Thyroid gland (tissue), 4 donors: ENCODE data around the gene SAFB2. TPM values are rescaled to one million over a fixed set of nuclear protein-coding genes. Genes with fewer than 3 reads are reported as not detected.

ENCODE experiments used
- DNase-seq, 2 donors: peaks; one replicate each; pipeline ENCODE4 v3.0.0-alpha.2; 2019
- H3K27ac ChIP-seq, 3 donors: fragments of 200-600 bp; sonication (generic); 1 replicate in 2 of 3; 2 replicates in 1 of 3; pipeline ENCODE4 v1.5.1; 2016 to 2019; ENCODE audit warnings: mild to moderate bottlenecking in 1 of 3, moderate library complexity in 1 of 3
- H3K27me3 ChIP-seq: fragments of 200-600 bp; sonication (generic); one replicate; pipeline ENCODE4 v1.5.1; 2019
- H3K36me3 ChIP-seq, 2 donors: fragments of 200-600 bp; sonication (generic); one replicate each; pipeline ENCODE4 v1.5.1; 2016 to 2019
- H3K4me1 ChIP-seq, 2 donors: fragments of 200-600 bp; sonication (generic); one replicate each; pipeline ENCODE4 v1.5.1; 2017 to 2019
- H3K4me3 ChIP-seq, 3 donors: fragments of 200-600 bp; sonication (generic); replicated peaks in 1 of 3; 1 replicate in 2 of 3; 2 replicates in 1 of 3; pipeline ENCODE4 v1.5.1; 2016; ENCODE audit warnings: mild to moderate bottlenecking in 1 of 3
- H3K9me3 ChIP-seq: fragments of 200-600 bp; sonication (generic); one replicate; pipeline ENCODE4 v1.5.1; 2017
- POLR2A ChIP-seq, 2 donors: fragments of 450-650 bp; IDR thresholded peaks; one replicate each; pipeline ENCODE4 v1.6.1; 2017; ENCODE audit warnings: antibody characterized with exemption in 2 of 2, mild to moderate bottlenecking in 2 of 2, moderate library complexity in 1 of 2
- WGBS, 2 donors: methylation state at CpG; one replicate each; pipeline ENCODE4 v1.1.5; 2017; 5-methylcytosine and 5-hydroxymethylcytosine counted together
- intact Hi-C: fragments of 100-400 bp; cut with DNase I; formaldehyde crosslinking; loops from one replicate; pipeline ENCODE4 v1.15.1; 2023
- total RNA-seq, 4 donors: library from RNA; depleted of rRNA; stranded (reverse); fragments of >200 nt; gene quantifications; one replicate each; pipeline ENCODE4 v1.2.3, GENCODE V29; 2016
- TF ChIP-seq, protein P1 (sequence below), 6 experiments: fragments of 200-600 bp in 3 of 6; fragments of 450-650 bp in 3 of 6; sonication (generic) in 3 of 6; IDR thresholded peaks; one replicate each; pipeline ENCODE4 v1.5.1; 2016 to 2019; ENCODE audit warnings: antibody characterized with exemption in 6 of 6, mild to moderate bottlenecking in 2 of 6, inconsistent platforms in 1 of 6, moderate library complexity in 1 of 6

The SAFB2 gene
- total RNA-seq, 4 donors from 2014 or later = 52.2 to 74.5 (median 65.3) TPM

- no peak overlapping the region for H3K4me3 ChIP-seq
- 35 to 42% methylated on average over 8 of the region's 8 CpGs for WGBS, 2 donors
- no peak for DNase-seq
- H3K27ac ChIP-seq = no peak overlapping the region
- TF ChIP-seq, protein P1, sequence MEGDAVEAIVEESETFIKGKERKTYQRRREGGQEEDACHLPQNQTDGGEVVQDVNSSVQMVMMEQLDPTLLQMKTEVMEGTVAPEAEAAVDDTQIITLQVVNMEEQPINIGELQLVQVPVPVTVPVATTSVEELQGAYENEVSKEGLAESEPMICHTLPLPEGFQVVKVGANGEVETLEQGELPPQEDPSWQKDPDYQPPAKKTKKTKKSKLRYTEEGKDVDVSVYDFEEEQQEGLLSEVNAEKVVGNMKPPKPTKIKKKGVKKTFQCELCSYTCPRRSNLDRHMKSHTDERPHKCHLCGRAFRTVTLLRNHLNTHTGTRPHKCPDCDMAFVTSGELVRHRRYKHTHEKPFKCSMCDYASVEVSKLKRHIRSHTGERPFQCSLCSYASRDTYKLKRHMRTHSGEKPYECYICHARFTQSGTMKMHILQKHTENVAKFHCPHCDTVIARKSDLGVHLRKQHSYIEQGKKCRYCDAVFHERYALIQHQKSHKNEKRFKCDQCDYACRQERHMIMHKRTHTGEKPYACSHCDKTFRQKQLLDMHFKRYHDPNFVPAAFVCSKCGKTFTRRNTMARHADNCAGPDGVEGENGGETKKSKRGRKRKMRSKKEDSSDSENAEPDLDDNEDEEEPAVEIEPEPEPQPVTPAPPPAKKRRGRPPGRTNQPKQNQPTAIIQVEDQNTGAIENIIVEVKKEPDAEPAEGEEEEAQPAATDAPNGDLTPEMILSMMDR (IDR thresholded peaks at IDR 0.05) = peak in 2 of 6 experiments; percentile 5 to 18
- TF ChIP-seq POLR2A (IDR thresholded peaks at IDR 0.05) = no peak
- H3K36me3 ChIP-seq = no peaks in the 10 kb centered on the region
- intact Hi-C loops = no loop called here
- no peaks in the 10 kb centered on the region for H3K4me1 ChIP-seq
- H3K9me3 ChIP-seq = no peaks in the 10 kb centered on the region
- no peaks in the 10 kb centered on the region for H3K27me3 ChIP-seq
Observed at GRCh38 chr19:5547881-5548280, 74.7 kb downstream of the SAFB2 start.

DNA sequence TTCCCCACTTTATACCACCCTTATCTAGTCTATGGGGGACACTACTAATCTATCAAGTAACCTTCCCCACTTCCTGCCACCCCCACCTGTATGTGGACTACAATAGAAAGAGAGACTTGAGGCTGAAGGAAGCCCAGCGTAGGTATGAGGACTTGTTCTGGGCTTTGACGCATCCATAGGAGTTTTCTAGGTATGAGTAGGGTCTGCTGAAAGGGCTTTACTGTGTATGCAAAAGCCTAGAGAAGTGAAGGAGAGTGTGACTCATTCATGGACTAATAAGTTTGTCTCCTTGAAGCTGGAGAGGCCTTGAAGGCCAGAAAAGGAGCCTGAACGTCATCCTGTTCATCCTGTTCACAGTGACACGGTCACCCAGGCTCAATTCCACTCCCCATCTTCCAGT, 76.6 kb downstream of the SAFB2 start:
- 71 to 92% methylated on average over 4 of the region's 4 CpGs for WGBS, 2 donors
- TF ChIP-seq POLR2A (IDR thresholded peaks at IDR 0.05) = no peak
- TF ChIP-seq, protein P1 (IDR thresholded peaks at IDR 0.05) = no peak
- no peak for DNase-seq
- Histone ChIP-seq H3K9me3 (no peaks in the 10 kb centered on the region), H3K4me3 (no peak overlapping the region), H3K36me3 (no peaks in the 10 kb centered on the region), H3K4me1 (no peaks in the 10 kb centered on the region), H3K27me3 (no peaks in the 10 kb centered on the region), H3K27ac (no peak overlapping the region)
- intact Hi-C loops = no loop called here

DNA sequence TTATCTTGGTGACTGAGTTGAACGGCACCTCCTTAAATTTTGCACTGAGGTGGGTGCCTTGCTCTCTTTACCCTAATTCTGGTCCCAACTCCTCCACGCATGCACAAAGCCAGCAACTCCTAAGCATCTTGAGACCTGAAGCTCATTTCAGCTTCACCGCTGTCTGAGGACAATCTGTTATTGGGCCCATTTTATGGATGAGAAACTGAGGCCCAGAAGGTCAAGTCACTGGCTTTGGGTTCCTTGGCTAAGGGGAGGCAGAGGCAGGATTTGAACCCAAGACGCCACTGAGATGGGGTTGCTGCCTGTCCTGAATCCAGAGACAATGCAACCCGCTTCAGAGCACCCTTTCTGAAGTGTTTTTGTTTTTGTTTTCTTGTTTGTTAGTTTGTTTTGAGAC, 77.5 kb downstream of the SAFB2 start:
- TF ChIP-seq, protein P1 (IDR thresholded peaks at IDR 0.05) = no peak
- TF ChIP-seq POLR2A (IDR thresholded peaks at IDR 0.05) = no peak
- intact Hi-C loops = no loop called here
- Histone ChIP-seq H3K36me3 (no peaks in the 10 kb centered on the region), H3K9me3 (no peaks in the 10 kb centered on the region), H3K4me1 (no peaks in the 10 kb centered on the region), H3K27ac (no peak overlapping the region), H3K4me3 (no peak overlapping the region), H3K27me3 (no peaks in the 10 kb centered on the region)
- WGBS, 2 donors = 90 to 94% methylated on average over 5 of the region's 5 CpGs
- DNase-seq = no peak

DNA sequence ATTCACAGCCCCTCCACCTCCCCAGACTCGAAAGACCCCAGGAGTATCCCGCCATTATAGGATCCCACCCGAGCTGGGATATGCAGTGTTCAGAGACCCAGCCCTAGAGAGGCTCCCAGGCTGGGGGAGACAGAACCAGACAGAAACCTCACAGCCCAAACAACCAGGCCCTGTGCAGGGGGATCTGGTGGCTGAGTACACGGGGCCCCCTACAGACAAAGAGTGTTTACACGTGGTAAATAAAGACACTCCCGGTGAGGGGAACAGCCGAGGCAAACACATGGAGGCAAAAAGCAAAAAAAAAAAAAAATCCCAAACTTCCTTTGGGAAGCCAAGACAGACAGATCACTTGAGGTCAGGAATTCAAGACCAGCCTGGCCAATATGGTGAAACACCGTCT, 79.9 kb downstream of the SAFB2 start:
- Histone ChIP-seq H3K4me3 (no peak overlapping the region), H3K27me3 (no peaks in the 10 kb centered on the region), H3K27ac (no peak overlapping the region), H3K4me1 (no peaks in the 10 kb centered on the region), H3K36me3 (no peaks in the 10 kb centered on the region), H3K9me3 (no peaks in the 10 kb centered on the region)
- DNase-seq = no peak
- intact Hi-C loops = no loop called here
- WGBS, 2 donors = 30 to 42% methylated on average over 8 of the region's 8 CpGs
- TF ChIP-seq, protein P1 (IDR thresholded peaks at IDR 0.05) = no peak
- TF ChIP-seq POLR2A (IDR thresholded peaks at IDR 0.05) = no peak

DNA sequence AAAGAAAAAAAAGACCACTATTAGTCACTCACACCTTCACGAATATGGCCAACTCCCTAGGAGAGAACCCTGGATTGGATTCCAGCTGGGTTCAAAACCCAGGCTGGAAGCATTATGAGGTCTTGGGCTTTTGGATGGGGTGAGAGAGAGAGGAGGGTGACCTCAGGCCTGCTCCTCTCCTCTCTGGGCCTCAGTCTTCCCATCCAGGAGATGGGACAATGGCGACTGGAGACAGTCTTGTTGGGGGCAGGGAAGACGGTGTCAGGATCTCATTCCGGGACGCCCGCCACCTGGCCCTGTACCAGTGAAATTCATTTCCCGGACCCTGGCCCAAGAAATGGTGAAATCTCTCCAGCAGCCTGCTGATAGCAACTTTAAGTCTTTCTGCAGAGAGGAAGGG, 81.1 kb downstream of the SAFB2 start:
- Histone ChIP-seq H3K27me3 (no peaks in the 10 kb centered on the region), H3K36me3 (no peaks in the 10 kb centered on the region), H3K27ac (no peak overlapping the region), H3K4me1 (peaks cover 0 to 3% of the 10 kb centered on the region in 2 donors), H3K4me3 (no peak overlapping the region), H3K9me3 (no peaks in the 10 kb centered on the region)
- intact Hi-C loops = no loop called here
- no peak for DNase-seq
- TF ChIP-seq POLR2A (IDR thresholded peaks at IDR 0.05) = no peak
- TF ChIP-seq, protein P1 (IDR thresholded peaks at IDR 0.05) = no peak
- 82 to 92% methylated on average over 6 to 7 of the region's 7 CpGs for WGBS, 2 donors
